IPS DF 6.9 (cell line): ENCODE results near the gene PDE11A.

Experiments
- DNase-seq: peaks from one replicate; pipeline ENCODE4 v3.0.0-alpha.2; 2013; ENCODE audit warnings: low read depth, low spot score
- H3K27ac ChIP-seq: one replicate; pipeline ENCODE4 v1.5.1; 2013; ENCODE audit warnings: low read length, control low read depth
- H3K27me3 ChIP-seq: 2 replicates; pipeline ENCODE4 v1.6.1; 2013; ENCODE audit warnings: mild to moderate bottlenecking, low read length; ENCODE audit not compliant: control insufficient read depth, insufficient read depth
- H3K36me3 ChIP-seq: 2 replicates; pipeline ENCODE4 v1.6.1; 2013; ENCODE audit warnings: low read length; ENCODE audit not compliant: control insufficient read depth, insufficient read depth
- H3K4me1 ChIP-seq: 2 replicates; pipeline ENCODE4 v1.6.1; 2013; ENCODE audit warnings: low read length; ENCODE audit not compliant: control insufficient read depth, insufficient read depth
- H3K4me3 ChIP-seq: 2 replicates; pipeline ENCODE4 v1.5.1; 2013; ENCODE audit warnings: mild to moderate bottlenecking, low read length
- H3K9me3 ChIP-seq: 2 replicates; pipeline ENCODE4 v1.6.1; 2013; ENCODE audit warnings: low read length, inconsistent platforms; ENCODE audit not compliant: control insufficient read depth, insufficient read depth
- WGBS: extraction: QIAGEN DNeasy Blood & Tissue Kit; methylation state at CpG from one replicate; pipeline ENCODE4 v1.1.7; 2013; ENCODE audit warnings: mixed read lengths, missing lambda C conversion rate; ENCODE audit not compliant: insufficient read length, insufficient coverage; 5-methylcytosine and 5-hydroxymethylcytosine counted together

The PDE11A gene

DNA sequence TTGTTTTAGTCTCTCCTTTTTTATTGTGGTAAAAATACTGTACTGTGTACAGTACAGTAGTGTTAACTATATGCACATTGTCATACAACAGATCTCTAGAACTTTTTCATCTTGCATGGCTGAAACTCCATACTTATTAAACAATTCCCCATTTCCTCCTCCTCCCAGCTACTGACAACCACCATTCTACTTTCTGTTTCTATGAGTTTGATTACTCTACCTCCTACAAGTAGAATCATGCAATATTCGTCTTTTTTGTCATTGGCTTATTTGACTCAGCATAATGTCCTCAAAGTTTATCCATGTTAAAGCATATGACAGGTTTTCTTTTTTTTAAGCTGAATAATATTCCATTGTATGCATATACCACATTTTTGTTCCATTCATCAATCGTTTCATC lies 341.8 kb downstream of the PDE11A start:
- DNase-seq = no peak
- Histone ChIP-seq H3K4me1 (no peaks in the 10 kb centered on the region), H3K4me3 (no peak overlapping the region), H3K27me3 (peaks cover 47% of the 10 kb centered on the region), H3K9me3 (no peaks in the 10 kb centered on the region), H3K36me3 (no peaks in the 10 kb centered on the region), H3K27ac (no peak overlapping the region)
- WGBS = no CpG with 5 or more reads among the region's 2 CpGs

- no peak overlapping the region for H3K27ac ChIP-seq
- no CpG with 5 or more reads among the region's 3 CpGs for WGBS
- no peak overlapping the region for H3K4me3 ChIP-seq
- H3K27me3 ChIP-seq = peaks cover 47% of the 10 kb centered on the region
- no peak for DNase-seq
- H3K36me3 ChIP-seq = no peaks in the 10 kb centered on the region
- no peaks in the 10 kb centered on the region for H3K4me1 ChIP-seq
- H3K9me3 ChIP-seq = no peaks in the 10 kb centered on the region
Observed at GRCh38 chr2:177730363-177730762, 342.2 kb downstream of the PDE11A start.

DNA sequence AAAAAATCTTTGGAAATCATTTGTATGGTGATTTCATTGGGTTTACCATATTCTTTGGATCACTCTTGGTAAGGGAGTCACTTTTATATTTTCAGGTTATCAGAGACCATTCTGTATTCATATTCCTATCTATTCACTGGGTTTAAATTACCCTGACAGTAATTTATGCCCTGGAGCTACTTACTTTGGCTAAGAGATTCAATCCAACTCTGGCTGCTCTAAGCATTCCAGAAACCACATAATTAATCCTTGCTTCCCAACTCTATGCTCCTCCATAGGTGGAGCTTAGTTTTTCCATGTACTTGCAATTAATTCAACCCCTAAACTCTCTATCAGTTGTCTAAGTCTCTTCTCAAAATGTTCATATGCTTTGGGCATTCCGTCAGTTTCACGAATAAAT lies 343.7 kb downstream of the PDE11A start:
- H3K4me1 ChIP-seq = no peaks in the 10 kb centered on the region
- no peak overlapping the region for H3K4me3 ChIP-seq
- DNase-seq = no peak
- no peaks in the 10 kb centered on the region for H3K9me3 ChIP-seq
- H3K27ac ChIP-seq = no peak overlapping the region
- H3K27me3 ChIP-seq = peaks cover 40% of the 10 kb centered on the region
- WGBS = no CpG with 5 or more reads among the region's 2 CpGs
- no peaks in the 10 kb centered on the region for H3K36me3 ChIP-seq

DNA sequence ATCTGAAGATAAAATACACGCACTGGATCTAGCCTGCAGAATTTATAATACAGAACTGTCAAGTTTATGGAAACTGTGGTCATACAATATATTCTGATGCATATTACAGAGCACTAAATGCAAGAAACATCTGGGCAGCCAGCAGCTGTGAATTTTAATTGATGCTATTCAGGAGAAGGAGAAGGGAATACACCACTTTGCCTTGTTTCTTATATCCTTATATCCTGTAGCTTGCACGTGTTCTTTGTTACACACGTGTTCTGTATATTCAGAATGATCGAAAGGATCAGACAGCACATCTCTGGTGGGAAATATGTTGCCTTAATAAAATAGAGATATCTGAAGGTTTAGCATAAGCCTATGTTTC lies 344.2 kb downstream of the PDE11A start:
- Histone ChIP-seq H3K4me1 (no peaks in the 10 kb centered on the region), H3K4me3 (no peak overlapping the region), H3K27me3 (peaks cover 34% of the 10 kb centered on the region), H3K9me3 (no peaks in the 10 kb centered on the region), H3K36me3 (no peaks in the 10 kb centered on the region), H3K27ac (no peak overlapping the region)
- DNase-seq = no peak
- WGBS = no CpG with 5 or more reads among the region's 4 CpGs

DNA sequence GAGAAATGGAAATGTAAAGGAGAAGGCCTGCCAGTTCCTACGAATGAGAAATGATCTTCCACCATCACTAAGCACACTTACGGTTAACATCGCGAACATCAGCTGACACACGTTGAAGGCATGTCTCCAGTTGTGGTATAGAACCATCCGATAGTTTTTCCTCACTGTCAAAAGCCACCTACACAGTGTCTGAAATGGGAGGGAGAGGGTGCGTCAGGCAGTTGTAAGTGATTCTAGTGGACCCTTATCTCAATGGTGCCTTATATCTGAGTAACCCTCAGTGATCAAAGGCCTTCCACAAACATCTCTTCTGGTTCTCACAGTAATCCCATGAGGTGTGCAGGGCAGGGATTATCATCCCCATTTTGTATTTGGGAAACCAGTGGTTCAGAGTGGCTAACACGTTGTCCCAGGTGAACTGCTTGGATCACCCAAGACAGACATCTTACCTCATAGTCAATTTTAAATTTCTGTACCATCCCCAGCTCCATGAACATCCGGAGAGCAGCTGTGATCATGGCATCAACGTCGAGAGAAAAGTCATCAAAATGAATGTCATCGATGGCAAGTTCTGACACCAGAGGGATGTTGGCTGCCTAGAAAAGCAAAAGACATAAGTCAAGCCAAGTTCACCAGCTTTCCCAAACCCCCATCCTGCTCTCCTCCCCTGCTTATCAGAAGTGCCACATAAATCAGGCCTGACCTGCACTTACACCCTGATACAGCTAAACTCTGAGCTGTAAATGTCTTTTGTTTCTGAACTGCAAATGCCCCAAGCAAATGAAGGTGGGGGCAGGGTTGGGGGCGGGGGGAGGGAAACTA lies 344.8 kb downstream of the PDE11A start:
- Histone ChIP-seq H3K9me3 (no peaks in the 10 kb centered on the region), H3K27me3 (peaks cover 29% of the 10 kb centered on the region), H3K36me3 (no peaks in the 10 kb centered on the region), H3K4me3 (no peak overlapping the region), H3K4me1 (no peaks in the 10 kb centered on the region), H3K27ac (no peak overlapping the region)
- no peak for DNase-seq
- no CpG with 5 or more reads among the region's 13 CpGs for WGBS

GRCh38 chr2:177726931-177727348 lies 345.6 kb downstream of the PDE11A start:
- Histone ChIP-seq H3K27ac (no peak overlapping the region), H3K27me3 (peaks cover 22% of the 10 kb centered on the region), H3K9me3 (no peaks in the 10 kb centered on the region), H3K36me3 (no peaks in the 10 kb centered on the region), H3K4me1 (no peaks in the 10 kb centered on the region), H3K4me3 (no peak overlapping the region)
- no peak for DNase-seq
- no CpG with 5 or more reads among the region's 5 CpGs for WGBS

- Histone ChIP-seq H3K9me3 (no peaks in the 10 kb centered on the region), H3K4me3 (no peak overlapping the region), H3K4me1 (no peaks in the 10 kb centered on the region), H3K27me3 (peaks cover 19% of the 10 kb centered on the region), H3K36me3 (no peaks in the 10 kb centered on the region), H3K27ac (no peak overlapping the region)
- DNase-seq = peak; percentile 35
- no CpG with 5 or more reads among the region's 10 CpGs for WGBS
Observed at GRCh38 chr2:177724398-177725287, 347.9 kb downstream of the PDE11A start.

- Histone ChIP-seq H3K4me1 (no peaks in the 10 kb centered on the region), H3K36me3 (no peaks in the 10 kb centered on the region), H3K27ac (no peak overlapping the region), H3K27me3 (peaks cover 10% of the 10 kb centered on the region; the same call in 1 of the 2 replicates), H3K4me3 (no peak overlapping the region), H3K9me3 (no peaks in the 10 kb centered on the region)
- WGBS = no CpG with 5 or more reads among the region's 3 CpGs
- no peak for DNase-seq
Observed at GRCh38 chr2:177723235-177723634, 349.3 kb downstream of the PDE11A start.

GRCh38 chr2:177721818-177722567 lies 350.6 kb downstream of the PDE11A start:
- Histone ChIP-seq H3K27me3 (peaks cover 4% of the 10 kb centered on the region; the same call in 1 of the 2 replicates), H3K36me3 (no peaks in the 10 kb centered on the region)
- WGBS = no CpG with 5 or more reads among the region's 11 CpGs

DNA sequence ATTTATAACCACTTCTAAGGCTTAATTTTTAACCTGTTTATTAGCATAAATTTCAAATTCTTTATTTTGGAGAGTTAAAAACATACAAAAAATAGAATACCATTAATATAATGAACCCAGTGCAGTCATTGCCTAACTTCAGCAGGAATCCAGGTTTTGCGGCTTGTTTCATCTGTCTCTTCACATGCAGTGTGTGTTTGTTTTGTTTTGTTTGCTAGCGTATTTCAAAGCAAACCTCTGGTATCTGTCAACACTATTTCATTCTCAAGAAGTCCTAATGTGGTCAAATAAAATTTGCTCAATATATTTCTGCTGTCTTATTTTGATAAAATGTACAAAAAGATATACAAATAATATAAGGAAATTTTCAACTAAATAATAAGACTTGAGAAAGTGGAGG lies 351.5 kb downstream of the PDE11A start:
- no peak overlapping the region for H3K27ac ChIP-seq
- H3K4me1 ChIP-seq = no peaks in the 10 kb centered on the region
- H3K27me3 ChIP-seq = peaks cover under 1% of the 10 kb centered on the region; the same call in 1 of the 2 replicates
- no peaks in the 10 kb centered on the region for H3K36me3 ChIP-seq
- H3K9me3 ChIP-seq = no peaks in the 10 kb centered on the region
- H3K4me3 ChIP-seq = no peak overlapping the region
- no peak for DNase-seq
- WGBS = no CpG with 5 or more reads among the region's 2 CpGs

More at GRCh38 chr2:177721818-177722567, 350.6 kb downstream of the PDE11A start:
- no peak overlapping the region for H3K27ac ChIP-seq
- no peak overlapping the region for H3K4me3 ChIP-seq
- no peak for DNase-seq
- no peaks in the 10 kb centered on the region for H3K9me3 ChIP-seq
- H3K4me1 ChIP-seq = no peaks in the 10 kb centered on the region
